A673 (cell line): ENCODE data around the gene STON1. TPM values are rescaled to one million over a fixed set of nuclear protein-coding genes. Genes with fewer than 3 reads are reported as not detected.
"Not testable (repeated sequence)": the region's sequence is repeated elsewhere in the genome, so short reads cannot be mapped to it uniquely, and the experiment has no call there.

ENCODE experiments used
- BruUV-seq: library from RNA; stranded (reverse); fragments of 400-500 nt; replicated peaks from 2 replicates; lab custom pipeline; 2021; lab: Mats Ljungman, UMichigan
- CTCF ChIA-PET: fragments of 300-600 bp; sonication (Branson Sonifier 250); formaldehyde crosslinking; loops from one replicate; lab custom pipeline; 2022; ENCODE audit warnings: antibody characterized with exemption; lab: Charles Lee
- POLR2A ChIA-PET: fragments of 300-600 bp; sonication (Branson Sonifier 250); formaldehyde crosslinking; loops from one replicate; lab custom pipeline; 2022; ENCODE audit warnings: antibody characterized with exemption; ENCODE audit not compliant: low non-redundant PET; lab: Charles Lee
- DNase-seq: peaks from one replicate; pipeline ENCODE4 v3.0.0-alpha.2; 2015; ENCODE audit warnings: low spot score
- H3K27ac ChIP-seq: fragments of 200-600 bp; sonication (generic); 2 replicates; pipeline ENCODE4 v1.5.1; 2016; ENCODE audit warnings: mixed run types, low read depth, mild to moderate bottlenecking, mixed read lengths, antibody characterized with exemption, low read length; ENCODE audit not compliant: poor library complexity, severe bottlenecking
- H3K27me3 ChIP-seq: fragments of 200-600 bp; sonication (generic); replicated peaks from 2 replicates; pipeline ENCODE4 v1.6.1; 2017; ENCODE audit warnings: mixed run types, low read depth, mild to moderate bottlenecking, mixed read lengths, antibody characterized with exemption, low read length; ENCODE audit not compliant: insufficient read depth, poor library complexity
- H3K36me3 ChIP-seq: fragments of 200-600 bp; sonication (generic); 2 replicates; pipeline ENCODE4 v1.6.1; 2016; ENCODE audit warnings: mixed run types, mild to moderate bottlenecking, mixed read lengths, antibody characterized with exemption, low read length; ENCODE audit not compliant: insufficient read depth, poor library complexity, severe bottlenecking
- H3K4me1 ChIP-seq: fragments of 200-600 bp; sonication (generic); 2 replicates; pipeline ENCODE4 v1.6.1; 2017; ENCODE audit warnings: mixed run types, mild to moderate bottlenecking, mixed read lengths, antibody characterized with exemption, low read length; ENCODE audit not compliant: insufficient read depth, poor library complexity, severe bottlenecking
- H3K4me3 ChIP-seq: fragments of 200-600 bp; sonication (generic); 2 replicates; pipeline ENCODE4 v1.5.1; 2016; ENCODE audit warnings: low read depth, mixed run types, mild to moderate bottlenecking, mixed read lengths, low read length; ENCODE audit not compliant: poor library complexity, severe bottlenecking
- H3K9me3 ChIP-seq: fragments of 200-600 bp; sonication (generic); 2 replicates; pipeline ENCODE4 v1.6.1; 2016; ENCODE audit warnings: mixed run types, low read depth, mild to moderate bottlenecking, mixed read lengths, antibody characterized with exemption, low read length; ENCODE audit not compliant: poor library complexity, severe bottlenecking
- EZH2 ChIP-seq: fragments of 200-600 bp; sonication (generic); IDR thresholded peaks from 2 replicates; pipeline ENCODE4 v1.6.1; 2017; ENCODE audit warnings: borderline replicate concordance, low read depth, mild to moderate bottlenecking, mixed read lengths, antibody characterized with exemption, low read length; ENCODE audit not compliant: poor library complexity, severe bottlenecking
- intact Hi-C: fragments of 100-400 bp; cut with micrococcal nuclease; formaldehyde crosslinking; loops from one replicate; pipeline ENCODE4 v1.10.0; 2022; ENCODE audit not compliant: unreplicated experiment
- total RNA-seq: library from RNA; stranded (reverse); gene quantifications from 2 replicates; pipeline ENCODE4 v1.2.3, GENCODE V29; 2021
- TF ChIP-seq, protein P1 (sequence below): fragments of 300-800, 200-600 bp; sonication (generic); conservative IDR thresholded peaks from 2 replicates; pipeline ENCODE4 v1.5.1; 2017; ENCODE audit warnings: low read depth, mild to moderate bottlenecking, antibody characterized with exemption, low read length, moderate library complexity, mixed read lengths

STON1 gene
- total RNA-seq, 1 experiment from 2014 or later: 1.1 TPM

- POLR2A ChIA-PET: no interaction called here
- BruUV-seq: no TSS peak
- H3K4me1 ChIP-seq: no peaks in the 10 kb centered on the region
- CTCF ChIA-PET: no interaction called here
- intact Hi-C loops: no loop called here
- TF ChIP-seq, protein P1, sequence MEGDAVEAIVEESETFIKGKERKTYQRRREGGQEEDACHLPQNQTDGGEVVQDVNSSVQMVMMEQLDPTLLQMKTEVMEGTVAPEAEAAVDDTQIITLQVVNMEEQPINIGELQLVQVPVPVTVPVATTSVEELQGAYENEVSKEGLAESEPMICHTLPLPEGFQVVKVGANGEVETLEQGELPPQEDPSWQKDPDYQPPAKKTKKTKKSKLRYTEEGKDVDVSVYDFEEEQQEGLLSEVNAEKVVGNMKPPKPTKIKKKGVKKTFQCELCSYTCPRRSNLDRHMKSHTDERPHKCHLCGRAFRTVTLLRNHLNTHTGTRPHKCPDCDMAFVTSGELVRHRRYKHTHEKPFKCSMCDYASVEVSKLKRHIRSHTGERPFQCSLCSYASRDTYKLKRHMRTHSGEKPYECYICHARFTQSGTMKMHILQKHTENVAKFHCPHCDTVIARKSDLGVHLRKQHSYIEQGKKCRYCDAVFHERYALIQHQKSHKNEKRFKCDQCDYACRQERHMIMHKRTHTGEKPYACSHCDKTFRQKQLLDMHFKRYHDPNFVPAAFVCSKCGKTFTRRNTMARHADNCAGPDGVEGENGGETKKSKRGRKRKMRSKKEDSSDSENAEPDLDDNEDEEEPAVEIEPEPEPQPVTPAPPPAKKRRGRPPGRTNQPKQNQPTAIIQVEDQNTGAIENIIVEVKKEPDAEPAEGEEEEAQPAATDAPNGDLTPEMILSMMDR: no peak
- no peak for TF ChIP-seq EZH2
- H3K4me3 ChIP-seq: no peak overlapping the region
- no peaks in the 10 kb centered on the region for H3K36me3 ChIP-seq
- H3K27me3 ChIP-seq: no peaks in the 10 kb centered on the region
- no peaks in the 10 kb centered on the region for H3K9me3 ChIP-seq
- no peak overlapping the region for H3K27ac ChIP-seq
- DNase-seq: no peak
Measured at GRCh38 chr2:48619526-48619925, 89.6 kb downstream of the STON1 start.

GRCh38 chr2:48620604-48621003 lies 90.7 kb downstream of the STON1 start:
- ChIA-PET POLR2A (no interaction called here), CTCF (no interaction called here)
- no peaks in the 10 kb centered on the region for H3K27me3 ChIP-seq
- H3K9me3 ChIP-seq: peaks cover 1% of the 10 kb centered on the region
- intact Hi-C loops: loop anchor here (10.0 kb wide), 1 partner anchor 324 kb away; no protein-coding TSS in a partner anchor
- BruUV-seq: no TSS peak
- no peak overlapping the region for H3K27ac ChIP-seq
- H3K4me3 ChIP-seq: no peak overlapping the region
- H3K36me3 ChIP-seq: no peaks in the 10 kb centered on the region
- H3K4me1 ChIP-seq: no peaks in the 10 kb centered on the region
- TF ChIP-seq, protein P1: no peak
- no peak for TF ChIP-seq EZH2
- no peak for DNase-seq

DNA sequence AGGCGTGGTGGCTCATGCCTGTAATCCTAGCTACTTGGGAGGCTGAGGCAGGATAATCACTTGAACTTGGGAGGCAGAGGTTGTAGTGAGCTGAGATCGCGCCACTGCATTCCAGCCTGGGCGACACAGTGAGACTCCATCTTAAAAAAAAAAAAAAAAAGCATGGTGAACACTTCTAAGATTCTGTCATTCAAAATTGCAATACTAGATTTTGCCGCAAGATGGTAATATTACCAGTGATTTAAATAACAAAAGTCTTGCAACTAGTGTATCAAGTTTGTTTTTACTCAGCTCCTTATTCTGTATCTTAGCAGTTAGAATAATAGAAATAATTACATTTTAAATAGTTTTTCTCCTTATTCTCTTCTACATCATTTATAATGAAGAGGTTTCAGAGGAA lies 92.7 kb downstream of the STON1 start:
- DNase-seq: peak; percentile 79
- H3K4me1 ChIP-seq, H3K4me3 ChIP-seq, H3K27ac ChIP-seq, BruUV-seq, H3K36me3 ChIP-seq, POLR2A ChIA-PET, H3K27me3 ChIP-seq: not testable (repeated sequence)
- intact Hi-C loops: loop anchor here (10.0 kb wide), 1 partner anchor 322 kb away; no protein-coding TSS in a partner anchor
- CTCF ChIA-PET: interaction anchor here (0.6 to 1.0 kb wide), 4 partner anchors 159 to 709 kb away, joined by 4 to 9 read pairs (median 7); no protein-coding TSS in a partner anchor
- H3K9me3 ChIP-seq: peaks cover 11% of the 10 kb centered on the region
- TF ChIP-seq, protein P1: peak; percentile 53
